NCI-H524 treated with DMSO at 0.1 percent for 48 hours (cell line): ENCODE measurements around the gene MTA2.
"Not testable (repeated sequence)": the region's sequence is repeated elsewhere in the genome, so short reads cannot be mapped to it uniquely, and the experiment has no call there.

Source experiments
- DNase-seq: peaks from one replicate; lab custom pipeline; 2025; lab: John Stamatoyannopoulos, UW

The MTA2 gene

GRCh38 chr11:62601372-62602140, at the start of gene MTA2:
TSS of gene MTA2 (minus strand) at chr11:62601865. CDS start at chr11:62601450, 415 bp downstream.
- DNase-seq: peak; percentile 72

GRCh38 chr11:62650283-62650682, 48.6 kb upstream of the MTA2 start:
- DNase-seq: not testable (repeated sequence)

GRCh38 chr11:62649486-62649885, 47.8 kb upstream of the MTA2 start:
- no peak for DNase-seq

GRCh38 chr11:62648967-62649364, 47.3 kb upstream of the MTA2 start:
- DNase-seq: no peak

- no peak for DNase-seq
Measured at GRCh38 chr11:62648185-62648966, 46.7 kb upstream of the MTA2 start.

- DNase-seq: no peak
Measured at GRCh38 chr11:62647609-62648005, 45.9 kb upstream of the MTA2 start.

GRCh38 chr11:62646825-62647608, 45.4 kb upstream of the MTA2 start:
- no peak for DNase-seq

GRCh38 chr11:62645946-62646824, 44.5 kb upstream of the MTA2 start, which contains the start of gene GANAB:
TSS of gene GANAB (minus strand) at chr11:62646613. CDS start at chr11:62646599, 14 bp downstream.
- peak; percentile 88 for DNase-seq

GRCh38 chr11:62645671-62645945, 43.9 kb upstream of the MTA2 start:
- DNase-seq: no peak

- DNase-seq: no peak
Measured at GRCh38 chr11:62644220-62644619, 42.6 kb upstream of the MTA2 start.

- no peak for DNase-seq
Measured at GRCh38 chr11:62632492-62632891, 30.8 kb upstream of the MTA2 start.

GRCh38 chr11:62627713-62628112, 26.0 kb upstream of the MTA2 start:
- no peak for DNase-seq

GRCh38 chr11:62622476-62623089, 20.9 kb upstream of the MTA2 start:
- DNase-seq: no peak

- peak; percentile 86 for DNase-seq
Measured at GRCh38 chr11:62621567-62622470, 20.2 kb upstream of the MTA2 start, which contains the start of gene B3GAT3. TSS of gene B3GAT3 (minus strand) at chr11:62621986. CDS start at chr11:62621947, 39 bp downstream.

- DNase-seq: no peak
Measured at GRCh38 chr11:62621027-62621566, 19.4 kb upstream of the MTA2 start.

GRCh38 chr11:62616957-62617356, 15.3 kb upstream of the MTA2 start:
- DNase-seq: not testable (repeated sequence)

- no peak for DNase-seq
Measured at GRCh38 chr11:62615521-62615920, 13.9 kb upstream of the MTA2 start.

- DNase-seq: no peak
Measured at GRCh38 chr11:62614275-62614674, 12.6 kb upstream of the MTA2 start.

GRCh38 chr11:62613291-62613778, 11.7 kb upstream of the MTA2 start:
- no peak for DNase-seq
